HL-60 (cell line): ENCODE measurements around the gene DNAJC1.

Experiments used
- DNase-seq, 2 experiments: peaks; one replicate each; pipeline ENCODE4 v3.0.0-alpha.2; 2010 to 2020; ENCODE audit warnings: low read depth in 1 of 2, low spot score in 1 of 2
- H3K27ac ChIP-seq: fragments of 250-450 bp; sonication (Bioruptor Pico); replicated peaks from 2 replicates; pipeline ENCODE4 v1.5.1; 2020; ENCODE audit warnings: mild to moderate bottlenecking, moderate library complexity
- H3K27me3 ChIP-seq: fragments of 250-450 bp; sonication (Bioruptor Pico); 2 replicates; pipeline ENCODE4 v1.5.1; 2021; ENCODE audit warnings: mild to moderate bottlenecking, moderate library complexity; ENCODE audit not compliant: insufficient read depth, poor library complexity, severe bottlenecking
- H3K4me3 ChIP-seq: replicated peaks from 2 replicates; pipeline ENCODE4 v1.5.1; 2011; ENCODE audit warnings: mild to moderate bottlenecking, control low read depth, low read length; ENCODE audit not compliant: insufficient read depth
- GABPA ChIP-seq: IDR thresholded peaks from 2 replicates; pipeline ENCODE4 v1.6.1; 2012; ENCODE audit warnings: low read depth
- POLR2AphosphoS5 ChIP-seq: IDR thresholded peaks from 2 replicates; pipeline ENCODE4 v1.6.1; 2012; ENCODE audit warnings: low read depth
- SPI1 ChIP-seq: IDR thresholded peaks from 2 replicates; pipeline ENCODE4 v1.6.1; 2012; ENCODE audit warnings: low read depth, mild to moderate bottlenecking, borderline replicate concordance
- TF ChIP-seq, protein P1 (sequence below): IDR thresholded peaks from 2 replicates; pipeline ENCODE4 v1.6.1; 2012; ENCODE audit warnings: low read depth; ENCODE audit not compliant: insufficient replicate concordance
- TF ChIP-seq, protein P2 (sequence below): IDR thresholded peaks from one replicate; pipeline ENCODE4 v1.5.1; 2011; ENCODE audit warnings: low read length, control low read depth, inconsistent platforms; ENCODE audit not compliant: insufficient read depth

Gene DNAJC1

DNA sequence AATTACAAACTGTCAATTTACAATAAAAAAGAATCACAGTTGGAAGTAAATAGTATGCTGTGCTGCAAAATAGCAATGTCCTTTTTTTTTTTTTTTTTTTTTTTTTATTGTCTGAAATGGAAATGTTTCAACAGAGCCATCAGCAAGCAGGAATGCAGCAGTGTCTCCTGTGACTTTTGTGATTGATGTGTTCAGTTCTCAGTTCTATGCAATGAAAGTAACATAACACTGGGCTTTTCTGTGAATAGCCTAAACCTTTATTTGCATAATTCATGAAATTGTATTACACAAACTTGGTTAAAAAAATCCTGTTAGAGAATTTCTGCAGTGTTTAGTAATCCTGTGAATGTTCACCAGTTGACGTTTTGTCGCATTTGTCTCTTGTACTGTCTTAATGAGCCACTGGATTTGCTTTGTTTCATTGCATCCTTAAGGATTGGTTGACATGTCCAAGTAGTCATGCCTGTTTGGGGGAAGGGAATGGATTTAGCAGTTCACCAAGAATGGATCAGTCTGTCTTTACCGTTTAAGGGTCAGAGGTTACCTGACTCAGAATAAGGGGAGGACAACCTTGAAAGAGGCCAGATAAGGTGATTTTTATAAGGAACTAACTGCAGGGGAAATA, 276.8 kb downstream of the DNAJC1 start:
- no peak for DNase-seq
- Histone ChIP-seq H3K27me3 (no peaks in the 10 kb centered on the region), H3K27ac (no peak overlapping the region), H3K4me3 (no peak overlapping the region)
- TF ChIP-seq GABPA (no peak), POLR2AphosphoS5 (no peak), SPI1 (no peak)
- TF ChIP-seq, protein P1, sequence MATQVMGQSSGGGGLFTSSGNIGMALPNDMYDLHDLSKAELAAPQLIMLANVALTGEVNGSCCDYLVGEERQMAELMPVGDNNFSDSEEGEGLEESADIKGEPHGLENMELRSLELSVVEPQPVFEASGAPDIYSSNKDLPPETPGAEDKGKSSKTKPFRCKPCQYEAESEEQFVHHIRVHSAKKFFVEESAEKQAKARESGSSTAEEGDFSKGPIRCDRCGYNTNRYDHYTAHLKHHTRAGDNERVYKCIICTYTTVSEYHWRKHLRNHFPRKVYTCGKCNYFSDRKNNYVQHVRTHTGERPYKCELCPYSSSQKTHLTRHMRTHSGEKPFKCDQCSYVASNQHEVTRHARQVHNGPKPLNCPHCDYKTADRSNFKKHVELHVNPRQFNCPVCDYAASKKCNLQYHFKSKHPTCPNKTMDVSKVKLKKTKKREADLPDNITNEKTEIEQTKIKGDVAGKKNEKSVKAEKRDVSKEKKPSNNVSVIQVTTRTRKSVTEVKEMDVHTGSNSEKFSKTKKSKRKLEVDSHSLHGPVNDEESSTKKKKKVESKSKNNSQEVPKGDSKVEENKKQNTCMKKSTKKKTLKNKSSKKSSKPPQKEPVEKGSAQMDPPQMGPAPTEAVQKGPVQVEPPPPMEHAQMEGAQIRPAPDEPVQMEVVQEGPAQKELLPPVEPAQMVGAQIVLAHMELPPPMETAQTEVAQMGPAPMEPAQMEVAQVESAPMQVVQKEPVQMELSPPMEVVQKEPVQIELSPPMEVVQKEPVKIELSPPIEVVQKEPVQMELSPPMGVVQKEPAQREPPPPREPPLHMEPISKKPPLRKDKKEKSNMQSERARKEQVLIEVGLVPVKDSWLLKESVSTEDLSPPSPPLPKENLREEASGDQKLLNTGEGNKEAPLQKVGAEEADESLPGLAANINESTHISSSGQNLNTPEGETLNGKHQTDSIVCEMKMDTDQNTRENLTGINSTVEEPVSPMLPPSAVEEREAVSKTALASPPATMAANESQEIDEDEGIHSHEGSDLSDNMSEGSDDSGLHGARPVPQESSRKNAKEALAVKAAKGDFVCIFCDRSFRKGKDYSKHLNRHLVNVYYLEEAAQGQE = no peak
- TF ChIP-seq, protein P2, sequence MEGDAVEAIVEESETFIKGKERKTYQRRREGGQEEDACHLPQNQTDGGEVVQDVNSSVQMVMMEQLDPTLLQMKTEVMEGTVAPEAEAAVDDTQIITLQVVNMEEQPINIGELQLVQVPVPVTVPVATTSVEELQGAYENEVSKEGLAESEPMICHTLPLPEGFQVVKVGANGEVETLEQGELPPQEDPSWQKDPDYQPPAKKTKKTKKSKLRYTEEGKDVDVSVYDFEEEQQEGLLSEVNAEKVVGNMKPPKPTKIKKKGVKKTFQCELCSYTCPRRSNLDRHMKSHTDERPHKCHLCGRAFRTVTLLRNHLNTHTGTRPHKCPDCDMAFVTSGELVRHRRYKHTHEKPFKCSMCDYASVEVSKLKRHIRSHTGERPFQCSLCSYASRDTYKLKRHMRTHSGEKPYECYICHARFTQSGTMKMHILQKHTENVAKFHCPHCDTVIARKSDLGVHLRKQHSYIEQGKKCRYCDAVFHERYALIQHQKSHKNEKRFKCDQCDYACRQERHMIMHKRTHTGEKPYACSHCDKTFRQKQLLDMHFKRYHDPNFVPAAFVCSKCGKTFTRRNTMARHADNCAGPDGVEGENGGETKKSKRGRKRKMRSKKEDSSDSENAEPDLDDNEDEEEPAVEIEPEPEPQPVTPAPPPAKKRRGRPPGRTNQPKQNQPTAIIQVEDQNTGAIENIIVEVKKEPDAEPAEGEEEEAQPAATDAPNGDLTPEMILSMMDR = no peak

DNA sequence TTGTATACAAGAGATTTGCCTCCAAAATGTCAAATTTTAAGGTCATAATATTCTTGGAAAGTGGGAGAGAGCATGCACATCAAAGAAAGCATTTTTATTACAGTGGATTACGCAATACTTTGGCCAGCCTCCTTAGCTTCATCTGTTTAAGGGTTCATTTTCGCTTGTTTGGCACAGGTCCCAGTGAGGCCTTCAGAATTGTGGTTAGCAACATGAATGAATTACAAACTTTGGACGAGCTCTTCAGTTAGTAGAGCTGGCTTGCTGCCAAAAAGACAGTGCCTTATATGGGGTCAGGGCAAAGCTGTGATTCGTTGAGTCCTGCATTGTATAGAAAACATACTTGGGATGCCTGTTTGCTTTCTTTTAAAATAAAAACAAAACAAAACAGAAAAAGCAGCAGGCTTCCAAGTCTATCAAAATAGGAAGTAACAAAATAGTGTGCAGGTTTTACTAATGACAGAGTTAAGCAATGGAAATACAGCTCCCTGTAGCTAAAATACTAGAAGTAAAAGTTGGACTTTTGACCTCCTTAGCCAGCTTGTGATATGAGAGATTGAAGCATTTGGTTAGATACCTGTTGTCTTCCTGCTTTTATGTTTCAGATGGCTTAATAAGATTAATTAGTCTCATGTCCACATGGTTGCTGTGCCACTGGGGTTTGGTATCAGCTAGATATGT, 278.7 kb downstream of the DNAJC1 start:
- Histone ChIP-seq H3K27me3 (no peaks in the 10 kb centered on the region), H3K4me3 (no peak overlapping the region), H3K27ac (no peak overlapping the region; the same call in 1 of the 2 replicates)
- peak; percentile 87 to 90 for DNase-seq
- peak; percentile 34; the same call in 1 of the 2 replicates for TF ChIP-seq POLR2AphosphoS5
- TF ChIP-seq GABPA = no peak

DNA sequence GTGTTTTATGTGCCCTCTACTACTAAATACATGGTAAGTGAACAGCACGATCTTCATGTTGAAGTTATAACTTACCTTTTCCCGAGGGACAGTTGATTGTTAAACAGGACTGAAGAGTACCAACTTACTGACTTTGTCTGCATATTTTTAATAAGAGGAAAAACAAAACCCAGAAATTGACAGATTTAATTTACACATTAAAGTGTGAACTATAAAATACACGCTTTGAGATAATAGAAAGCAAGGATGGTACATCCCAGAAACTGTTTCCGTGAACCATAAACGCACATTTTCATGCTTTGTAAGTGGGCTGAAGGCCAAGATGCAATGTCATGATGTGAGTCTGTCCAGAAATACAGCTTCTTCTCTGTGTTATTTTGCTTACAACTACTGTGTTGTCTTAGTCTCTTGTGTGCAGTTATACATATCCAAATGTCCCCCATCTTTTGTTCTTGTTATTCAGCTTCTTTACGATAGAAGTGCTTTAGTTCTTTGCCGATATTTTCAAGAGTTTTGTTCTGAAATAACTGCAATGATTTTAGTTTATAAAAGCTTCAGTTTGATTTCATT, 279.4 kb downstream of the DNAJC1 start:
- no peak overlapping the region for H3K4me3 ChIP-seq
- DNase-seq = no peak
- H3K27me3 ChIP-seq = no peaks in the 10 kb centered on the region
- no peak for TF ChIP-seq SPI1
- TF ChIP-seq, protein P2 = no peak
- no peak for TF ChIP-seq POLR2AphosphoS5
- TF ChIP-seq, protein P1 = no peak
- no peak for TF ChIP-seq GABPA
- H3K27ac ChIP-seq = no peak overlapping the region; the same call in 1 of the 2 replicates

DNA sequence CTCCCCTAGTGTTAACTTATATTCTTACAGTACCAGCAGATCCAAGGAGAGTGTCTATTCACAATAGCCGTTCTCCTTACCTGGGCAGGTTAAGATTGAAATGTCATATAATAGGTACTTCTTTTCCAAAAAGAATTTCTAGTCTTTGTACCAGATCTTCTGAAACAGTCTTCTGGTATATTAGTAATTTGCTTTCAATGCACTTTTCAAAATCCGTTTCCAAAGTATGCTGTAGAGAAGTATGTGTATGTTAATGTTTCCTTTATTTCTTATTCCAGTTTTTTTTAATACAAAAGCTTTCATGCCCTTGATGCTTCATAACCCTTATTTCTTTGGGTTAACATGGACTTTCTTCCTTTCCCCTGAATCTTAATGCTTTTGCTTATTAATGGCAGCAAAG, 281.3 kb downstream of the DNAJC1 start:
- no peak overlapping the region for H3K4me3 ChIP-seq
- DNase-seq = no peak
- no peaks in the 10 kb centered on the region for H3K27me3 ChIP-seq
- TF ChIP-seq POLR2AphosphoS5 (no peak), GABPA (no peak), SPI1 (no peak)
- TF ChIP-seq, protein P1 = no peak
- TF ChIP-seq, protein P2 = no peak
- H3K27ac ChIP-seq = no peak overlapping the region
